HG03039 (cell line): ENCODE data around the gene TGM1.
"Not testable (repeated sequence)": the region's sequence is repeated elsewhere in the genome, so short reads cannot be mapped to it uniquely, and the experiment has no call there.

Experiments
- ATAC-seq: cut with Tn5 transposase; IDR thresholded peaks from one replicate; pipeline ENCODE4 v1.9.1; 2021; ENCODE audit warnings: mild to moderate bottlenecking, moderate library complexity; ENCODE audit not compliant: unreplicated experiment

Gene TGM1

DNA sequence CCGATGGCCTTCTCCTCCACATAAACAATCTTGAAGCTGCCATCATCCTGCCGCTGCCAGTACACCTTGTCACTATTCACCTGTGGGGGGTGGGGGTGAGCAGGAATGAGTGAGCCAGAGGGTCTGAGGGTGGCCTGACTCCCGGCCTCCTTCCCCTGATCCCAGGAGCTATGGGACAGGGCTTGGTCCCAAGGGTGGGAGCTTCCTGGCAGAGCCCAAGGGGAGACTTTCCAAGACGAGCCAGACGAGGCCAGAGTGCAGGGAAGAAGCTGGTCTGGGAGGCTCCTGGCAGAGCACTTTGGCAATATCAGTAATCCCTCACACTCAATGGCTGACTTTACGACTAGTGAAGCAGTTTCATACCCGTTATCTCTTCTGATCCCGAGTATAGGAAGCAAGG is 7.5 kb downstream of the TGM1 start:
- ATAC-seq: no peak

DNA sequence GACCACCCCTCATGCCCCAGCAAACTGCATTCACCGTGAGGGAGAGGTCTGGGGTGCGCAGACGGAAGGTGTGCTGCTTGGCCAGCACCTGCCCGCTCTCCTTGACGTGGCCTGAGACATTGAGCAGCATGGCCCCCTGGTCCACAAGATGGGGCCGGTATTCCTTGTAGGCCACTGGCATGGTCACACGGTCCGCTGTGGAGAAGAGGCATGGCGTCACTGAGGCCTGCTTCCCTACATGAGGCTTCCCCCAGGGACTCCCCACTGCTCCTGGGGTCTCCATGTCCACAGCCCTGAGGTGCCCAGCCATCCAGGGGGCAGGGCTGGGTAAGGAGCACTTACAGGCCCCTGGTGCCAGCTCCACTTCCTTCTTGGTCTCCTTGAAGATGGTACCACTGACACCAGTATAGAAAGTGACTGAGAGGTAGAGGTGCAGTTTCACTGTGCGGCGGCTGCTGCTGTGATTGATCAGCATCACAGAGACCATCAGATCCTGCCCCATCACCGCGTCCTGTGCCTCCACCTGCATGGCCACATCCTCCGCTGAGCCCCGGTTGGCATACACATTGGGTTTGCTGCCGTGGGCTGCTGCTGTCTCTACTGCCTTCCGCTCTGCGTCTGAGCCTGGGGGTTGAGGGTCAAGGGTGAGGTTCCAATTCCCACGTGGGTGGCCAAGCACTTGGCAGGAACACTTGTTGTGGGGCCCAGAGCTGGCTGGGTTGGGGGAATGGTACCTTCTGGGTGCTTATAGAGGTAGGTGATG is 8.2 kb downstream of the TGM1 start:
- ATAC-seq: no peak

DNA sequence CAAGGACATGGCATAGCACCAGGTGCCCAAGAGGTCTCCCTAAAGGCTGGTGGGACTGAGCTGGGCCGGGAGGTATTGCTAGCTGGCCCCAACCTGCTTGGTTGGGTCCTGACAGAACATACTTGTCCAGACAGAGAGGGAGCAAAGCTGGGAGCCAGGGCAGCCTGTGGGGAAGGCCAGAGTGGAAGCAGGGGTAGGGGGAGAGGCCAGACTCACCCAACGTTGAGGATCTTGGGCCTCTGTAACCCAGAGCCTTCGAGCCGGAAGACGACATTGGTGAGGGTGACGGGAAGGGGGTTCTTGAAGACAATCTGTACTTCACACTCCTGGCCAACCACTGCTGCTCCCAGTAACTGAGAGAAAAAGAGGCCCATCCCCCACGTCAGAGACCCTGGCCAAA is 9.0 kb downstream of the TGM1 start:
- no peak for ATAC-seq

DNA sequence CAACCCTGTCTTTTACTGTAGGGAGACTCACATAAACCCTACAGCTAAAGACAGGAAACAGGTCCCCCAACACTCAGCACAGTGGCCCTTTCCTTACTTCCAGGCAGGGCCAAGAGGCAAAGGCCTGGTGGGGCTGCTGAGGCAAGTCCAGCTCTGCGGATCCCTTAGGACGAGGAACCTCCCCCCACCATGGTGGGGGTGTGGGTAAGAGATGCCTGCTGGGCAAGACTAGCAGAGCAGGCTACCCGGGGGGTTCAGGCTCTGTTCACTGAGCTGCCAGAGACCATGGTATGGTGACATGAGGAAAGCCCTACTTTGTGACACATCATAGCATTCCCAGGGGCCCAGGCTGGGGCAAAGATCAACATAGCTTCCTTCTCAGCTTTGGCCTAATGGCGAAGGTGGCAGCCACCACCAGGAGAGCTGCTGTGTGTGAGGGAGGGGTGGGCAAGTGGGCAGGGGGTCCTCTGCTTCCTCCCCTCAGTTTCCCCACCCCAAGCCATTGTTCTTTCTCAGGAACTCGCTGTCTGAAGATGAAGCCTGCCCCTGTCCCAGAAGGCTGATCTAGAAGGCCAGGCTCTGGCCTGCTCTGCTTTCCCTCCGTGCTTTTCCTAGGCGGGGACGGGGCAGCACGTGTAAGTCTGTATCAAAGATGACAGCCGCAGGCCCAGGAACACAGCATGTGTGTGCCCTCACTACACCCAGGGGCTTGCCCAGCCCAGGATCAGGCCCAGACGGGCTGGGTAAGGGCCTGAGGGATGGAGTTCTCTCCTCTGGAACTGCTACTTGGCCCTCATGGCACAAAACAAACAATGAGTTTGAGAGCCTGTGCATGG is 10.5 kb downstream of the TGM1 start:
- ATAC-seq: no peak

DNA sequence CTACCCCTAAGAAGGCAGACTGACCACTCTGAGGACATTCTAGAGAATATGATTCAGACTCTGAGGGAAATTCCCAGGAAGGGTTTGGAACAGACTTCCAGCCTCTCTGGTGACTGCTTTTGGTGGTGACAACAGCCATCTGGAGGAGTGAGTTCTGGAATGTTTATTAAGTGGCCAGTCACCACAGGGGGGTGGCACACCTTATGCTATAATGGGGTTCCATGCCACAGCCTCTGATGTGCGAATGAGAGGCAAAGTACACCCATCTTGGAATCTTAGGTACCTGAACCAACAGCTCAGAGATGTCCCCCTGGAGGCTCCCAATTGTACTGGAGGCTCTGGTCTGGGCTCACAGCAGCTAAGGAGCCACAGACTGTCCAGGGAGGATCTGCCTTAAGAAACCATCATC is 11.1 kb downstream of the TGM1 start:
- no peak for ATAC-seq

DNA sequence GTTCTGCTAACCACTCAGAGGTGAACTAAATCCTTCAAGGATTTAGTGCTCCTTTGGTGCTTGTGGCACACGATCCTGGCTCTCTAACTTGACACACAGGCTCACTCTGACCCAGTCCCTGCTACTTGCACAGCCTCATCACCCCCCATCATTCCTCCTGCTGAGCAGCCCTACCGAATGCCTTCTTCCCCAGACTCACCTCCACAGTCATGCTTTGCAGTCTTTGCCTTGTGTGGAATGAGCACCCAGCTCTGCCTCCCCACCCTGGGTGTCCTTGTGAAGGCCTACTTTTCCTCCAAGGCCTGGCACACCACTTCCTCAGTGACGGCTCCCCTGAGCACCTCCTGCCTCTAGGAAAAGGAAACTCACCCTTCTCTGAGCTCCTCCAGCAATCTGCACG is 12.6 kb downstream of the TGM1 start:
- no peak for ATAC-seq

DNA sequence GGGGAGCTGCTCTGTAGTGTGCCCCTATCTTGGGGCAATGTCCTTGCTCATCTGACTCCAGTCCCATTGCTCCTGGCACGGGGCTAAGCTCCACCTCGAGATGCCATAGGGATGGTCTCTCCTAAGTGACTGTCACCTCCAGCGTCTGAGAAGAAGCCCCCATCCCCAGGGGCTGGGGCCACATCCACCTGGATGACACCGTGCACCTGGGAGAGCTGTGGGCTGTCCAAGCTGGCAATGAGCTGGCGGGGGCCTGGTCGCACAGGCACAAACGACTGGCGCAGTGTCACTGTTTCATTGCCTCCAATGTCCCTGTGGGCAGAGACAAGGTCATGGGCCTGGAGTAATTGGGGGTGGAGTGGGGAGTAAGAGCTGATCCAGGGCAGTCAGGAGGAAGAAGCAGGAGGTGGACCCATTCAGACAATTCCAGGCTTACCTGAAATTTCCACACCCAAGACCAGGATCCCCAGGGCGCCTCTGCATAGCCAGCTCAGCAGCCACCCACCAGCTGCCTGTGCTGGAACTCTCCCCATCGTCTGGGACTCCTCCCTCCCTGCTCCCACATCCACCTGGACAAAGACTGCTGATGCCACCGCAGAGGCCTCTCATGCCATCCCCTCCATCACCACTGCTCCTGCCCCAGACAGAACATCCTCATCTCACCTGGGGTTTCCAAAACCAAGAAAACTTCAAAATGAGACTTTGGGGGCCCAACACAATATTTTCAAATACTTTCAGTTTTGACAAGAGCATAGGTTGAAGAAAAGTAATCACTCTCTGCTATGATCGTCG is 13.6 kb downstream of the TGM1 start:
- no peak for ATAC-seq

DNA sequence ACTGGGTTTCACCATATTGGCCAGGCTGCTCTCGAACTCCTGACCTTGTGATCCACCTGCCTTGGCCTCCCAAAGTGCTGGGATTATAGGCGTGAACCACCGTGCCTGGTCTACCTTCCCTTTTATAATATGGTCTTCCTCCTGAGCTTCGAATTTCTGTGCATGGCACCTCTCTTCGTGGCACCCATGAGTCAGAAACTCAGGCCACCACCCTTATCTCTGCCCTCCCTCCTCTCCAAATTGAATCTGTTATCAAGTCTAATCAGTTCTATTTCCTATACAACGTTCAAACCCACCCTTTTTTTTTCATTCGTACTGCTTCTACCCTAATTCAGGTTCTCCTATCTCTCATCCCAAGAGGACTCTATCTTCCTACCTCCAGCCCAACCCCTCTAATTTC is 15.6 kb downstream of the TGM1 start:
- ATAC-seq: no peak

DNA sequence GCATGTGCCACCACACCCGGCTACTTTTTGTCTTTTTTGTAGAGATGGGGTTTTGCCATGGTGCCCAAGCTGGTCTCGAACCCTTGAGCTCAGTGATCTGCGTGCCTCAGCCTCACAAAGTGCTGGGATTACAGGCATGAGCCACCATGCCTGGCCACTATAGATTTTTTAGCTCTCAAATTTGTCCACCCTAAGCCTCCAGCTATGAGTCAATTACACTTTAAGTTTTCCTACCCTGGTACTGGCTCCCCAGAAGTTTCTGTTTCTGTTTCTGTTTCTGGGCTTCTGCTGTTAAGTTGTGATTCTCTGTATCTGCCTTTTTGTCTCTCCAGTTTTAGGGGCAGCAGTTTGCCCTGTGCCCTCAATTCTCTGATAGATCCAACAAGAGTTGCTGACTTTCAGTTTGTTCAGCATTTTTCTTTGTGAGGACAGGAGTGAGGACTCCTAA is 16.2 kb downstream of the TGM1 start:
- no peak for ATAC-seq

DNA sequence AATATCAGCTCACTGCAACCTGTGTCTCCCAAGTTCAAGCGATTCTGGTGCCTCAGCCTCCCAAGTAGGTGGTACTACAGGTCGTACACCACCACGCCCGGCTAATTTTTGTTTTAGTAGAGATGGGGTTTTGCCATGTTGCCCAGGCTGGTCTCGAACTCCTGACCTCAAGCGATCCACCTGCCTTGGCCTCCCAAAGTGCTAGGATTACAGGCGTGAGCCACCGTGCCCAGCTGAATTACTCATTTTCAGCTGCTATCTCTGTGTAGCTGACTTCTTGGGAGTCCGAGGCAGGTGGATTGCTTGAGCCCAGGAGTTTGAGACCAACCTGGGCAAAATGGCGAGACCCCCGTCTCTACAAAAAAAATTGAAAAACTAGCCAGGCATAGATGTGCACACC is 17.6 kb downstream of the TGM1 start:
- ATAC-seq: not testable (repeated sequence)

DNA sequence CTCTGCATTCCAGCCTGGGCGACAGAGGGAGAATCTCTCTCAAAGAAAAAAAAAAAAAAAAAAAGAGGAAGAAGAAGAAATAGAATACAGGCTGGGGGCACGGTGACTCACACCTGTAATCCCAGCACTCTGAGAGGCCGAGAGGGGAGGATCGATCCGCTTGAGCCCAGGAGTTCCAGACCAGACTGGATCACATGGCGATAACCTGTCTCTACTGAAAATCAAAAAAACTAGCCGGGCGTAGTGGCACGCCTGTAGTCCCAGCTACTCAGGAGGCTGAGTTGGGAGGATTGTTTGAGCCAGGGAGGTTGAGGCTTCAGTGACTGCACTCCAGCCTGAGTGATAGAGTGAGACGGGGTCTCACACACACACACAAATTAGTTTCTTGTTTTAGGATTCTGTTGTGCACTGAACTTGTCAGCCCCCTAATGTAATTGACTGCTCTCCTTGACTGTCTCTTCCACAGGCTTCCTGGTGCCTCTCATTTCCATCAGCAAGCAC is 19.6 kb downstream of the TGM1 start:
- ATAC-seq: no peak

DNA sequence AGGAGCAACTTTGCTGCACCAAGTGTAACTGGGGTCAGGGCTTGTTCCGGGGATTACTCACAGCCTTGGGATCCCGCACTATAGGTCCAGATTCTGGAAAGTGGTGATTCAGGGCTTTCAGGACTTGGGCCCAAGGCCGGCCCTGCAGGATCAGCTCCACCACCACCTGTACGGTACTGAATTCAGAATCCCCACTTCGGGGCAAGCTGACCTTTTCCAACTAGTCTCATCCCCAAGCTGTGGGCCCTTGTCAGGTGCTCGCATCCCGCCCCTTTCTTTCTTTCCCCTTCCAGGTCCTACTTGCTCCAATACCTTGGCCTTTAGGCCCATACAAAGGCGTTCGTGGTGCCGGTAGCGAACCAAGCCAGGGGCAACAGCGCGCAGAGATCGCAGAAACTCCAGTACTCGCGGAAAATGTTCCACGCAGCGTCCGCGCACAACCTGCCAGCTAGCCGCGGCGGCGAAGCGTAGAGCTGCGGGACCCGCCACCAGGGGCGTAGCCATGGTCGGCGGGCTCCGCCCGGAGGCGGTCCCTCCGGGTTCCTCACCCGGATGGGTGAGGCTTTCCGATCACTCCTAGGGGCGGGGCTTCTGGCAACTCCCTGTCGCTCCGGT is 21.0 kb downstream of the TGM1 start:
- peak; percentile 82 for ATAC-seq

DNA sequence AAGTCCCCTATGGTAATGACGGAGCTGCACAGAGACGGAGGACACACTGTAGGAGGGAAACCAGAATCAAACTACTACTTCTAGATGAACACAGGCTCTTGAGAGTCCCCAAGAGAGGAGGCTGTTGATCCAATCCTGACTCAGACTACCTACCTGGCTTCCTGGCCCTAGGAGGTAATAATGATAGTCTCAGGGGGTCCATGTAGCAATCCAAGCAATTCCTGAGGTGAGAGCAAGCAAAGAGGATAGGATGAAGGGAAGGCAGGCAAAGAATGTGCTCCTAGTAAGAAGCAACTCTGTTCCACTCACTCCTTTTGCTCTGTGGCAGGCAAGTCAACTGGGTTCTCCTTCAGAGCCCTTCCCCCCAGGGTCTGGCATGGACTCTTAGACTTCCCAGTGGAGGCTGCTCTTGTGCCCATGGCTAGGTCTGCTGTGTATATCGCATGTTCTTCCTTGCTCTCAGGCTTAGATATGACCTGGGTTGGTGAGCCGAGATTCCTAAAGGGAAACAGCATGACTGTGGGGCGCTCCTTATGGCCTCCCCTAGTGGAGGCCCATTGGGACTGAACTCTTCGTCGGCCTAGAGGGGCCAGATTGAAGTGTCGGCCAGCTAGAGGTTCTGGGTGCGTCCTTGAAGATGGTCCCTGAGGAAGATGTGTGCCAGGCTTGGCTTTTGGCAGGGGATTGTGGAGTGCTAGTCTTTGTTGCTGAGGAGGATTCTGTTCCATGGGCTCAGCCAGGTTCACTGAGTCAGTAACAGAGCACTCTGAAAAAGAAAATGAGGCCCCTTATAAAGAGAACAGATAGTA is 22.7 kb downstream of the TGM1 start:
- no peak for ATAC-seq

DNA sequence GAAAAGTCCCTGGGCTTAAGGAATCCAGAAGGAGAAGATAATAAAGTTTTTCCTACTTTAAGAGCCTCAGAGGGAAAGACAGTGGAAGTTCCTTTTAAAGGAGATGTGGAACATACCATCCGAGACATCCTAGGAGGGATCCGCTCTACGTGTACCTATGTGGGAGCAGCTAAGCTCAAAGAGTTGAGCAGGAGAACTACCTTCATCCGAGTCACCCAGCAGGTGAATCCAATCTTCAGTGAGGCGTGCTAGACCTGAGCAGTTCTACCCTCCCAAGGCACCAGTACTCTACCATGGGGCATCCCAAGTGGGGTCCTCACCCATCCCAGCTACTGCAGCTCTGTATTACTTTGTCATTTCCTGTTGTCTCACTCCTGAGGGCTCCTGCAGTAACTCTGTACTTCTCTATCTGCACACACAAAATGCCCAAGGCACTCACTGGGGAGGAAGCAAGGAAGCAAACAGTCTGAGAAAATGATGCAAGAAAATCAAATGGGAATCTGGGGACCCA is 24.4 kb downstream of the TGM1 start:
- no peak for ATAC-seq

DNA sequence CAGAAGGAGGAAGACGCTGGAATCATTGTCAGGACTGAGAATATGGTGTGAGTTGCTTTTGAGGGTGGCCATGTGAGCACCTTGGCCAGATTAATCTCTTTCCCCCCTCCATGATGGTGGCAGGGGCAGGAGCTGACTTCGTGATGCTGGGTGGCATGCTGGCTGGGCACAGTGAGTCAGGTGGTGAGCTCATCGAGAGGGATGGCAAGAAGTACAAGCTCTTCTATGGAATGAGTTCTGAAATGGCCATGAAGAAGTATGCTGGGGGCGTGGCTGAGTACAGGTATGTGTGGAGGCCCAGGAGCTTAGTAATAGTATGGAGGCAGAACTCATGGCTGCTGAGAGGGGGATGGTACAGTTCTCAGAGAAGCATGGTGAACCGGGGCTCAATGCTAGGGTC is 24.9 kb downstream of the TGM1 start:
- ATAC-seq: no peak

DNA sequence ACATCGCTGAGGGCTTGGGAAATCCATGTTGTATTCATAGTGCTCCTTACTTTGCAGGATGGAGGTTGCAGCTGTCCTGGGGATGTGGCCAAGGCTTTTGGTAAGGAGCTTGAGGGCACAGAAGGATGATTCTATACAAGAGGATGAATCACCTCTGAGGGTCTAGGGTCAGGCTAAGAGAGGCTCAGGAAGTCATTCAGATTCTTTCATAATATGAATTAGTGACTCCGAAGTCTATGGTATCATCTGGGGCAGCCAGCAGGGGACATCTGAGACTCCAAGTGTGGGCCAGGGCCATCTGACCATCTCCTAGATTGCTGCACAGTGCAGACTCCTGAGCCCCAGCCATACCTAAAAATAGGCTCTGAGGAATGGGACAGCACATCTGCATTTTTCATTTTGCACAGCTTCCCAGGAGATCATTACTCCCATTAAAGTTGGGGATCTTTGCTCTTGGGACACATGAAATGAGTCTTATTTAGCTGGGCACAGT is 25.5 kb downstream of the TGM1 start:
- no peak for ATAC-seq

DNA sequence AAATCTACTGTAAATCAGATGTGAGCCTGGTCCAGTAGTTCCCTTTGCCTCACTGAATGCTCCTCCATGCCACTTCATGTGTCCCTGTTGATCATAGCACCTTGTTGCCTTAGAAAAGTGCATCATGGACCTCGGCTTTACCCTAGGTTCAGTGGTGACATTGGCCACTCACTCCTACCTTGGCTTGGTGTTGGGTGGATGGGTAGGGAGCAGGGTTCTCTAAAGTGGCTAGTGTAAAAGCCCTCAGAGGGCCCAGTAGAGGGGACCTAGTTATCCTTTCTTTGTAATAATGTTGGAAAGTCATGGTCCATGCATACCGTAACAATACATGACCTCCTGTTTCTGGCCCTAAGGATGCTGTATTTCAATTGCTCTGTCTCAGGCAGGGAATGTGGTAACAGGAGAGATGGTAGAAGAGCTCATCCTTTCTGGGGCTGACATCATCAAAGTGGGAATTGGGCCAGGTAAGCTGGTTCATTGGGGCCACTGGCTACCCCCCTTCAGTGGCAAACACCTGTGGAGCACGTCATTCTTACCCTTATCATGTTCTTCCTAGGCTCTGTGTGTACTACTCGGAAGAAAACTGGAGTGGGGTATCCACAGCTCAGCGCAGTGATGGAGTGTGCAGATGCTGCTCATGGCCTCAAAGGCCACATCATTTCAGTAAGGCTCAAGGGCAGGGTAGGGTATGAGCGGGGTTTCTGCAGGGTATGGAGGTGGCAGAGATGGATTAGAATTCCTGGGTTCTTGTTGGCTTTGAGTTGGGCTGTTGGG is 26.1 kb downstream of the TGM1 start:
- ATAC-seq: no peak

DNA sequence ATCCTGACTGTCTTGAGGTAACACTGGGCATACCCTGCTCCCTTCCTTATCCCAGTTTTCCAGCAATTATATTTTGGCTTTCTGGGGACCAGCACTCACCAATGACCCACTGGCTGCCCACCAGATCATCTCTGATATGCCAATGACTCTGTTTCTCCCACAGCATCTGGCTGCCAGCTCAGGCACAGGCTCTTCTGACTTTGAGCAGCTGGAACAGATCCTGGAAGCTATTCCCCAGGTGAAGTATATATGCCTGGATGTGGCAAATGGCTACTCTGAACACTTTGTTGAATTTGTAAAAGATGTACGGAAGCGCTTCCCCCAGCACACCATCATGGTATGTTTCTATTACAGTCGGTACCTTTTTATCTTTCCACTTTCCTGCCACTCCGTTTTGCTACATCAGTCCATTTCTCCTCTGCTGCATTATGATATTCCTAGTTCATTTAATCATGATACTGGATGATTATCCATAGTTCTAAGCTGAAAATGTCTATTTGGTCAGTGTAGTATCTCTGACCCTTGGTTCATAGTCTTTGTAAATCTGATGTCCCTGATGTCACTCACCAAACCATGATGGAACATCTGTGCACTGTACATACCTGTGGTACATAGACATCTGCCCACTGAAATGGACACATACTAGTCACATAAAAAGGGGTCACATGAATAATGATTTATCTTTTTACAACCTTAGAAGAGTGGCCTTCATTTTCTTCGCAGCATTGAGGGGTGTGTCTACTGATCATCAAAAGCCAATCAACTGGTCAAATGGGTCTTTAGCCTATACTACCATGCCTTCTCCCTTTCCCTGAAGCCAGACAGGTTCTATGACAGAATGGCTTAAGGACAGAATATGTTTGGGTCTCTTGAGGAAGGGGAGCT is 26.9 kb downstream of the TGM1 start:
- no peak for ATAC-seq
